ENCODE results near the gene MIOX.

GRCh38 chr22:50445880-50446707, 40.6 kb upstream of the MIOX start:
- TF ChIP-seq CTCF (IDR thresholded peaks at IDR 0.05), result no peak
- no peak for TF ChIP-seq POLR2A (IDR thresholded peaks at IDR 0.05)
